NCI-H1694 (cell line): Measurements from ENCODE around the gene SDC1.
"Not testable (repeated sequence)": the region's sequence is repeated elsewhere in the genome, so short reads cannot be mapped to it uniquely, and the experiment has no call there.

Experiments used
- DNase-seq: peaks from one replicate; lab custom pipeline; 2025; lab: John Stamatoyannopoulos, UW

The SDC1 gene, protein sequence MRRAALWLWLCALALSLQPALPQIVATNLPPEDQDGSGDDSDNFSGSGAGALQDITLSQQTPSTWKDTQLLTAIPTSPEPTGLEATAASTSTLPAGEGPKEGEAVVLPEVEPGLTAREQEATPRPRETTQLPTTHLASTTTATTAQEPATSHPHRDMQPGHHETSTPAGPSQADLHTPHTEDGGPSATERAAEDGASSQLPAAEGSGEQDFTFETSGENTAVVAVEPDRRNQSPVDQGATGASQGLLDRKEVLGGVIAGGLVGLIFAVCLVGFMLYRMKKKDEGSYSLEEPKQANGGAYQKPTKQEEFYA

DNA sequence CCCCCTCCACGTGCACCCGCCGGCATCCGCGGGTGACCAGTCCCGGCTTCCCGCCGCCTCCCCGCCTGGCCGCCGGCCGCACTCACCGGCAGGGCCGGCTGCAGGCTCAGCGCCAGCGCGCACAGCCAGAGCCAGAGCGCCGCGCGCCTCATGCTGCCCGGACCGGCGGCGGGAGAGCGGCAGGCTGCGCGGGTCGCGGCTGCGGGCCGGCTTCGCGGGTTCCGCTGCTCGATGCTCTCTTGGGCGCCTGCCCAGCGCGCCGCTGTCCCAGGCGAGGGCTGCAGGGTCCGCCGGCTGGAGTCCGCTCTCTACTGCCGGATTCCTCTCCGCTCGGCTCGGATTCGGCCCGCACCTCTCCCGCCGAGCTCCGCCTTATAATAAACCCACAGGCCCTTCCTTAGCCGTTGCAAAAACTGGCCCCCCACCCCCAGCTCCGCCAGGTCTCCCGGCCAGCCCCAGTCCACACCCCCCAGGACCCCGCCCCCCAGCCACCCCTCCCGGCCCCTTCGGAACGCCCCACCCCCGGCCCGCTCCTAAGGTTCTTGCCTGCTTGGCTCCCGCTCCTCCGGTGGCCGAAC lies at the start of gene SDC1:
Gene SDC1 (minus strand): TSS at position 415 of the 578 bp plus-strand sequence. CDS start 263 bp downstream, at position 152.
- DNase-seq = peak; percentile 65

DNA sequence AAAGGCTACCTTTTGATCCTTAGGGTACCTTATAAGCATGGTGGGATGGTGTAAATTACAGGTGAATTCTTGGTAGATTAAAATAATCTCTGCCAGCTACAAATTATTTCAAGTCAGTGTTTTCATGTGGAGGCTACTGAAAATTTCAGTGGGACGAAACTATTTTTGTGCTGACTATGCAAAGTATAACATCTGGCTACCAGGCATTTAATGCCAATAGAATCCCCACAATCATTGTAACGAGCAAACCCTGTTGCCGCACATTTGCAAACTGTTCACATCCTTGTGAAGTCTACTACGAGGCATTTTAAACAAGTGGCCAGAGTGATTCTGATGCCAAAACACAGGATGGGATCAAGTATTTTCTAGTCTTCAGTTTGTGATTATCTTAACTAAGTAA lies 48.1 kb upstream of the SDC1 start:
- DNase-seq = no peak

DNA sequence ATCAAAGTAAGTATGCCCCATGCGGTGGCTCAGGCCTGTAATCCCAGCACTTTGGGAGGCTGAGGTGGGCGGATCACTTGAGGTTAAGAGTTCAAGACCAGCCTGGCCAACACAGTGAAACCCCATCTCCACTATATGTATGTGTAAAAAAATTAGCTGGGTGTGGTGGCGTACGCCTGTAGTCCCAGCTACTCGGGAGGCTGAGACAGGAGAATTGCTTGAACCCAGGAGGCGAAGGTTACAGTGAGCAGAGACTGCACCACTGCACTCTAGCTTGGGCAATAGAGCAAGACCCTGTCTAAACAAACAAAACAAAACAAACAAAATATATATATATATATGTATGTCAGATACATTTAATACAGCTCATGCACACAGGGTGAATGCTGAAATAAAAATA lies 43.4 kb upstream of the SDC1 start:
- not testable (repeated sequence) for DNase-seq

DNA sequence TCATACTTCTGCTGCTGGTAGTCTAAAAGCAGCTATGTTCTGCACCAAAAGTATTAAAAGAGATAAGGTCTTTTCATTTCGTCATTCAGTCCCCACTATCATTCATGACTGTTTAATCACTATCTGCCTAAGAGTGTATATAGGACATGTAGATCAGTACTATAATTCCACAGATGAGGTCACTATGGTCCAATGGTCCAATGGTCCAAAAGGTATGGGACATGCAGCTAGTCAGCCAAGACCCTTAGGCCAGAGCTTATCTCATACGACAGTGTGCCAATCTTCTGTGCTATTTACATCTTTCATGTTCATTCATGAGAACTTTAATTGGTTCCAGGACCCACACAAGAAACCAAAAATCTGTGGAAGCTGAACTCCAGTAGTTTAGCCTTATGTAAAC lies 42.6 kb upstream of the SDC1 start:
- DNase-seq = no peak

DNA sequence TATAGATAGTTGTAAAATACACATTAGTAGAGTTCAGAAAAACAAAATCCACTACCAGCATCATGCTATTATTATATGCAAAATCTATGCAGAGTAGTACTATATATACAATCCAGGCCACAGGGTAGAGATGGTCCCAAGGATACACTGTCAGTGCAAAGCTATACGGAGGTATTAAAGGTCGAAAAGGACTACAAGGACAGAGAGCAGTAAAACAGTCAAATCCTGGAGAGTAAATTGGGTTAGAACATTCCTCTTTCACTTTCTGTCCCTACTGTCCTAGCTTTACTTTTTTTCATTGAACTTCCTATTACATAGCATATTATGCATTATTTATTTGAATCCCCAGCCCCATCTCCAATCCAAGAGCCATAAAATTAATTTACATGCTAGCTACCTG lies 39.7 kb upstream of the SDC1 start:
- DNase-seq = no peak

DNA sequence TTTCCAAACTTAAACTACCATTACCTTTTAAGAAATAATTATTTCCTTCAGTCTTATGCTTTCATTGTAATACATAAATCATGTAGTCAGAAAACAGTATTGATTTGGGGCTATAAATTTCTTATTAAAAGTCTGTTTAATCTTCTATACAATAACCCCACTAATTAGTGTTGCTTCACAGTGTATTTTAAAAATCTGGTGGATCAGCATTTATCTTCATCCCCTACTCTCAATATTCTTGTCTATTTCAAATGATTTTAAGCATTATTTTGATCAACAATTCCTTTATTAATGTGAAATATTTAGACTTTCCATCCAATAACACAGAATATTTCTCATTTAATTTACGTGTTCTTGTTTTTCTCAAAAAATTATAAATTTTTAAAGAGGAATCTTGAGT lies 32.5 kb upstream of the SDC1 start:
- DNase-seq = no peak

DNA sequence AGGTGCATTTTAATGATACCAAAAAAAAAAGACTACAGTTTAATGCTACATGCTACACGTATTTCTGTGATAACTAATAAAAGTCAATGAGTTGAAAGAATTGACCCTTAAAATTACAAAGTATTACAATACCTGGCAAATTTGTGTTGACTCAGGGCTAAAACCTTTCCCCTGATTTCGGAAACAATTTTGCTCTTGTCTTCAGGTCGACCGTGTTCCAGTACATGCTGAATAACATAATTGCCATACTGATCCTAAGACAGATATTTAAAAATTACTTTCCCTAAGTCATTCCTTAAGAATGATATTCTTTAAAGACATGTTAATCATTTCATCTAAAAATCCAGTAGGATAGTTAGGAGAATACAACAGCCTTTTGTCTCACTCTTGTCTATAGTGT lies 29.8 kb upstream of the SDC1 start:
- DNase-seq = no peak

DNA sequence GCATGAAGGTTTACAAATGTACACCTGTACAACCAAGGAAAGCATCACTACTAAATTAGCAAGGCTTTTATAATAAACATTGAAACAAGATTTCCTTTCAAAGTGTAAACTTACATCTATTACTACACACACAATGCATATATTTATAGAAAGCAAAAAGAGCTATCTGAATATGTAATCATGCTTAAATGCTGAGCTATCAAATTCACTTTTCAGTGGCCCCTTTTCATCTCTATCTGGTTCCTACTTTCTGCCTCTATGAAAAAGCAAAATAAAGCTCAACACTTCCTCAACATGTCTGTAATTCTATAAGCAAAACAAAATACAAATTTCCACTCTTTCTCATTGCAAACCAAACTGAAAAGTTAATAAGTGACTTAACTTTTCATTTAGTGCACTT lies 25.5 kb upstream of the SDC1 start:
- no peak for DNase-seq

DNA sequence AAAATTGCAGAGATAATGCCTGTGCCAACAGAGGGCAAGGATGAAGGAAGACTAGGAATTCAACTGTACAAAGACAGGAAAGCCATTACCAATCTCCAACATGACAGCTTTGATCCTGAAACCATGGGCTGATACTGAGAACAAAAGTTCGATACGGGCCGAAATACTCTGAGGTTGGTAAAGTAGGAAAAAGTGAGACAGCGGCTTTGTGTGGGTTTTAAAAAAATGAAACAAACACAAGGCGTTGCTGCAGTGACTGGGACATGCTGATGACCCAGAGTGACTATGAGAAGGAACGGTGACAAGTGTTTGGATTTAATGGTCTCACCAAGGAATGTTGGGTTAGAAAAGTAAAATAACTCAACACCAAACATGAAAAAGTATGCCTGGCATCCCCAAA lies 24.2 kb upstream of the SDC1 start:
- DNase-seq = no peak

DNA sequence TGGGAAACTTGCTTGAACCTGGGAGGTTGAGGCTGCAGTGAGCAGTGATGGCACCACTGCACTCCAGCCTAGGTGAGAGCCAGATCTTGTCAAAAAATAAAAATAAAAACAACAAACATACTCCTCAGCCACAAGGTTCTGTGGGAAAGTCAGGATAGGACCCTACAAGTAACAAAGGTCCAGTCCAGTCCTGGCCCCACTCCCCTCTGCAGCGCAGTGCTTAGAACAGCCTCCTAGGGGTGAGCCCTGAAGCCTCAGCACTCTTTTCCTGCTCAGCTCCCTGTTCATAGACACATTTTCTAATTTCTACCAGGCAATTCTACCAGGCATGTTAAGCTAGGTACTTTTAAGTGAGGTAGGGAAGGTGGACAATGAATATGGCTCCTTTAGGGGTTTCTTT lies 22.2 kb upstream of the SDC1 start:
- DNase-seq = no peak

DNA sequence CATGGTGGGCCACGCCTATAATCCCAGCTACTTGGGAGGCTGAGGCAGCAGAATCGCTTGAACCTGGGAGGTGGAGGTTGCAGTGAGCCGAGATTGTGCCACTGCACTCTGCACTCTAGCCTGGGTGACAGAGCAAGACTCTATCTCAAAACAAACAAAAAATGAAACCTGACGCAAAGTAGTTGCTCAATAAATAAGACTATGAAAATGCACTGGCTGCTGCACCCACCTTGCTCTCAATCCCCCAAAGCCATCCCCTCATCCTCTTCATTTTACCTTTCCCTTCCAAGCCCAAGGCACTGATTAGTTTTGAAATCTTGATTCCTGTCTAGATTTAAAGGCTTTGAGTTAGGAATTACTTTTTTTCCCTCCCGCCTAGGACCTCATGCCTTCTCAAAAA lies 18.7 kb upstream of the SDC1 start:
- DNase-seq = not testable (repeated sequence)

DNA sequence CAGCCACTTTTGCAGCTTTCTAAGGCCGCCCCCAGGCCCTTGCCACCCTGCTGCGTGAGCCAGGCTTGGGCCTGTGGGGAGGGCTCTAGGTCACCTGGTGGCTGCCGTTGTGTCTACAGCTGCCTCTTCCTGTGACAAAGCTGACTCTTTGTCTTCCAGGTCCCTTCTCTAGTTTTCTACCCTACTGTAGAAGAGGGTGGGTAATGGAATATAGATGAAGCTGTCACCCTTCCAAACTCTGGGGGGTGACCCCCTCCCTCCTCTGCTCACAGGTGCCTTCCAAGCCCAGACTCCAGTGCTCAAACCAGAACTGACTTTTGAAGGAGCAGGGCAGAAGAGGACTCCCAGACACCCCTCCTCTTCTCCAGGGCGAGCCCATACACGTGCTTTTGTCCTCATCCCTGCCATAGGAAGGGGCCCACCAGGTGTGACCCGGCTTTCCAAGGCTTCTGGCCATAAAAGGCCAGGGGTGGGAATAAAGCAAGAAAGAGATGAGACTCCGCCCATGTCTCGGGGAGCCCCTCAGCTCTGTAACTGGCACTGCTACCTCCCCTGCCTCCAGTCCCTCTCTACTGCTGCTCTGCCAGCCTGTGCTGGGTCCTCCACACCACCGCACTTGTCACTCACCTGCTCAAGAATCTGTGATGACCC lies 17.9 kb upstream of the SDC1 start:
- no peak for DNase-seq

DNA sequence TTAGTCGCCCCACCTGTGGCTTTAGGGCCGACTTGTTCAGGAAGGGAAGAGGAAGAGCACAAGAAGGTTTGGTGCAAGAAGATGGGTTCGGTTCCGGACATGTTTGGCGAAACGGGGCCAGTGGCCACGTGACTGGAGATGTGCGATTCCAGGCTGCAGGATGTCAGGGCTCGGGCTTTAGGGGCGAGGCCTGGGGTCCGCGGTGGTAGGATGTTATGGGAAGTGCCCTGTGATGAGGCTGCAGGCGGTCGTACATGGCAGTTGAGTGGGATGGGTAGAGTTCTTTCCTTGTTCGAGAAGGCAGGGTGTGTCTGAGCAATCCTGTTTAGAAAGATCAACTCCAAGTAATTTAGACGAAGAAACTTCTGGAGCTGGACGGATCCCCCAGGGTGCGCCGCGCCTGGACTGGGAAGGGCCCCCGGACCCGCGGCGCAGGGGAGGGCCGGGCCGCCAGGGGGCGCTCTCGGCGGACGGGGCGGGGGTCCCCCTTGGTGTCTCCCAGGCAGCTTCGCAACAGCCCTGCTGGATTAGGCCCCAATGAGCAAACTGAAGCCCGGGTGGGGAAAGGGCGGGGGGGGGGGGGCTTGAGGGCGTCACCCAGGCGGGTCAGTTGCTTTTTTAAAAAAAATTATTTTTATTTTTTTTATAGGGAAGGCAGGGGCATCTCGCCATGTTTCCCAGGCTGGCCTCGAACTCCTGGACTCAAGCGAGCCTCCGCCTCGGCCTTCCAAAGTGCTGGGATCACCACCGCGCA lies 17.2 kb upstream of the SDC1 start:
- DNase-seq = no peak

DNA sequence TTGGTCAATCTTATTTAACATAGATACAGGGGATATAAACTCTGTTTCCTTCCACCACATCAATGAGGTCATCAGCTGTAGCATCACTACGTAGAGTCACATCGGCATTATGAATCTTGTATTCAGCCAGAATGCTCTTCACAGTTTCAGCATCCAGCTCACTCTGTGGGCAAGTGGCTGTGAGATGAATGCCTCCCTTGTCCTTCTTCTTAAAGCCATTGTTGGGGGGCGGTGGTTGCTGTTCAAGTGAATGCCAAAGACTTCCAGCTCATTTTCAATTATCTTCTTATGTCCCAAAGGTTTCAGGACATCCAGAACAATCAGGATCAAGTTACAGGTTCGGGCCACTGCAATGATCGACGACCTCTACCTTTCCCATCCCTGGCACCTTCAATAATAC lies 15.4 kb upstream of the SDC1 start:
- not testable (repeated sequence) for DNase-seq

DNA sequence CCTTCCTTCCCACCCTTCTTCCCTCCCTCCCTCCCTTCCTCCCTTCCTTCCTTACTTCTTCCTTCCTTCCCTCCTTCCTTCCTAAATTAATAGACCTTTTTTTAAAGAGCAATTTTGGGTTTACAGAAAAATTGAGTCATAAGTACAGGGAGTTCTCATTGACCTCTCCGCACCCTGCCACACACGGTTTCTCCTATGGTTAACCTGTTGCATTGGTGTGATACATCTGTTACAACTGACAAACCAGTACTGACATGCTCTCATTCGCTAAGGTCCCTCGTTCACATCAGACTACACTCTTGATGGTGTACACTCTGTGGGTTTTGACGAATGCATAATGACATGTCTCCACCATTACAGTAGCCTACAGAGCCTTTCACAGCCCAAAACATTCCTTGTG lies 11.6 kb upstream of the SDC1 start:
- DNase-seq = no peak

DNA sequence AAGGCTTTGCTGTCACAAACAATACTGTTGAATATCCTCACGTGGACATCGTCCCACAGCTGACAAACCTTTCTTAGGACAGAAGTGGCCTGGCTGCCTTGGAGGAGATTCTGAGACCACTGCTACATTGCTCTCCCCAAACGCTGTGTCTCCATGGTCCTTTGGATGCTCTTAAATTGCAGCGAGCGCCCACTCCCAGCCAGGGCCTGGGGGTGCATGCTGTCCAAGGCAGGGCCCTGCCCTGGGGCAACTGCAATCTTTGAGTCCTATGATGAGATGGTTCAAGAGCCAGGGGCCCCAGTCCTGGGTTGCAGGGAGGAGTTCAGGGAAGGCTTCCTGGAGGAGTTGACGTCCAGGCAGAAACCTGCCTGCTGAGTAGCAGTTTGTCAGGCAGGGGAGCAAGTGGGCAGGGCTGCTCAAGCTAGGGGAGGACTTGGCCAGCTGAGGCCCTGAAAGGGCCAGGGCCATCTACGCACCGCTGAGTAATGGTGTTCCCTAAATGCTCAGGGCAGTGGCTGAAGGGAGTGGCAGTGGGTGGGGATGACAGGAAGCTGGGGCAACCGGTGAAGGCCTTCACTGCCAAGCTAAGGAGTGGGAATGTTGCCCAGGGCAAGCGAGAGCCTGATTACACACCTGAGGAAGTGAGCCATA lies 10.8 kb upstream of the SDC1 start:
- no peak for DNase-seq

DNA sequence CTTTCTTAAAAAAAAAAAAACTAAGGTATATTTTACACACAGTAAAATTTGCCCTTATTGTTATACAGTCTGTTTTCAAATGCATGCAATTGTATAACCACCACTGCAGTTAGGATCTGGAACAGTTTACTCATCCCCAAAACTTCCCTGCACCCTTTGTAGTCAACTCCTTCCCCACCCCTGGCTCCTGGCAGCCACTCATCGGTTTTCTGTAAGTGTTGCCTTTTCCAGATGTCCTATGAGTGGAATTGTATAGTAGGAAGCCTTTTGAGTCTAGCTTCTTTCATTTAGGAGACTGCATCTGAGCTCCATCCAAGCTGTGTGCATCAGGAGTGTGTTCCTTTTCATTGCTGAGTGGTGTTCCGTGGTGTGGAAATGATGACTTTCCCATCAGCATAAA lies 9.7 kb upstream of the SDC1 start:
- not testable (repeated sequence) for DNase-seq

DNA sequence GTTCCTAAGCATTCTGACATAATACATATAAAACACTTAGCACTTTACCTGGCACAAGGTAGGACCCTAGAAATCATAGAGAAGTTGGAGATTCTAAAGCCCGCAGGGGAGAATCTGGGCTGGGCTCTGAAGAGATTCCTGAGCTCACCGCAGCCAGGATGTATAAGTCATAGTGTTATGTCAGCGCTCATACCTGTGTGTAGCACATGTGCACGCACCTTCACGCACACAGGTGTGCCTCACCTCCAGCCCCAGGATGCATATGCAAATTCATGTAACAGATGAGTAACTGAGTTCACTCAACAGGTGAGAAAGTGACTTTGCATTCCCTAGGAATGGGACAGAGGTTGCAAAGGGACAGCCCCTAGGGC lies 7.9 kb upstream of the SDC1 start:
- no peak for DNase-seq

DNA sequence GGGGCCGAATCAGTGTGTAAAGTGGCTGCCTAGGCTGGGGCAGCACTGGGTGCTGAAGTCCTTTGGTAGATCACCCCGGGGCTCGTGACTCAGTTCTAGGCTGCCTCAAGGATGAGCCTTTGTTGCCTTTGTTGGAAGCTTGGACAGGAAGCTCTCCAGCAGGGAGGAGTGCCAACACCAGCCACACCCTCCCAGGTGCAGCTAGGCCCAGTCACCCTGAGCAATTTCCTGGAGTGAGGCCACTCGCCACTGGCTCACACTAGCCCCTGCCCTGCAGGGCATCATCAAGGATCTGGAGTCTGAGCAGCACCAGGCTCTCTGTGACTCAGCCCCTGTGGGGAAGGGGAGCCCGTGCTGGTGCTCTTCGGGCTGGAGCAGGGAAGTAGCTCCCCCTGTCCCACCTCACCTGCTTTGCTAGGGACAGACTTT lies 6.7 kb upstream of the SDC1 start:
- DNase-seq = no peak

DNA sequence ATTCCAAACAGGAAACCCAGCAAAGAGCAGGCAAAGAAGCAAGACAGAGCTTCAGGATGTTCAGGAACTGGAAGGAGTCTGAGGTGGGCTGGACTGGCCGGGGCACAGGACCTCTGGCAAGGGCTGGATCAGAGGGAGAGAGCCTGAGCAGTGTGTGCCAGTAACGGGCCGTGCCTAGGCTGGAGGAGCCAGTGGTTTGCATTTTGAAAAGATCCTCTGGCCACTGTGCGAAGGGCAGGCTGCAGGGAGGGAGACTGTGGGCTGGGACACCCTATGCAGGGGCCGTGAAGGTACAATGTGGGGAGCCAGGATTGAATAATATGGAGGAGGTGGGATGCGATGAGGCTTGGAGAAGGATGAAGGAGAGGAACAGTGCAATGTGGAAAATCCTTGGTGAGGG lies 6.2 kb upstream of the SDC1 start:
- DNase-seq = no peak

DNA sequence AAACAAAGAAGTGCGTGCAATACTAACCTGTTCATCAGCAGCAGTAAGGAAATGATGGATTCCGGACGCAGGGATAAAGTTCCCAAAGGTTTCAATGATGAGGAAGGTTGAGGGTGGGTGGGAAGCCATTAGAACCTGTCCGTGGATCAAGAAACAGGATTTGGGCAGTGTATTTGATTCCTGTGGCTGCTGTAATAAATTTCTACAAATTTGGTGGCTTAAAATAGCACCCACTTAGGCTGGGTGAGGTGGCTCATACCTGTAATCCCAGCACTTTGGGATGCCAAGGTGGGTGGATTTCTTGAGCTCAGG lies 5.1 kb upstream of the SDC1 start:
- DNase-seq = no peak

DNA sequence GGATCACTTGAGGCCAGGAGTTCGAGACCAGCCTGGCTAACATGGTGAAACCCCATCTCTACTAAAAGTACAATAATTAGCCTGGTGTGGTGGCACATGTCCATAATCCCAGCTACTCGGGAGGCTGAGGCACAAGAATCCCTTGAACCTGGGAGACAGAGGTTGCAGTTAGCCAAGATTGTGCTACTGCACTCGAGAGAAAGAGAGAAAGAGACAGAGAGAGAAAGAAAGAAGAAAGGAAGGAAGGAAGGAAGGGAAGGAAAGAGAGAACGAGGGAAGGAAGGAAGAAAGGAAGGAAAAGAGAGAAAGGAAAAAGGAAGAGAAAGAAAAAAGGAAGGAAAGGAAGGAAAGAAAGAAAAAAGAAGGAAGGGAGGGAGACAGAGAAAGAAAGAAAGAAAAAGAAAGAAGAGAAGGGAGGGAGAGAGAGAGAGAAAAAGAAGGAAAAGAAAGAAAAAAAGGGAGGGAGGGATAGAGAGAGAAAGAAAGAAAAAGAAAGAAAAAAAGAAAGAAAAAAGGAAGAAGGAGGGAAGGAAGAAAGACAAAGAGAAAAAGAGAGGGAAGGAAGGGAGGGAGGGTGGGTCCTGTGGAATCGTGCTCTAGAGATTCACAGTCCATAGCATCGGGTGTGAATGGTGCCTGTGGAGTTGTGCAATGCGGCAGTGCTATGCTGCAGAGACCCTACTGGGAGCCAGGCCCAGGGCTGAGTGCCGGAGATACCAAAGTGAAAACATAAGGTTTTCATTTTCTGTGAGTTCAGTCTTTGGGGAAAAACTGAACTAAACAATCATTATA lies 4.6 kb upstream of the SDC1 start:
- DNase-seq = no peak
